Stimulated activated CD8-positive, alpha-beta memory T cell treated with anti-CD3 and anti-CD28 coated beads, Interleukin-7, amount 100 ng/mL, for 48 hours (primary cell): ENCODE measurements around the gene ZNF467.

Source experiments
- DNase-seq, 2 donors: peaks; one replicate each; pipeline ENCODE4 v3.0.0-alpha.2; 2020; ENCODE audit warnings: low read depth in 1 of 2; ENCODE audit errors: extremely low read depth in 1 of 2

The ZNF467 gene, protein sequence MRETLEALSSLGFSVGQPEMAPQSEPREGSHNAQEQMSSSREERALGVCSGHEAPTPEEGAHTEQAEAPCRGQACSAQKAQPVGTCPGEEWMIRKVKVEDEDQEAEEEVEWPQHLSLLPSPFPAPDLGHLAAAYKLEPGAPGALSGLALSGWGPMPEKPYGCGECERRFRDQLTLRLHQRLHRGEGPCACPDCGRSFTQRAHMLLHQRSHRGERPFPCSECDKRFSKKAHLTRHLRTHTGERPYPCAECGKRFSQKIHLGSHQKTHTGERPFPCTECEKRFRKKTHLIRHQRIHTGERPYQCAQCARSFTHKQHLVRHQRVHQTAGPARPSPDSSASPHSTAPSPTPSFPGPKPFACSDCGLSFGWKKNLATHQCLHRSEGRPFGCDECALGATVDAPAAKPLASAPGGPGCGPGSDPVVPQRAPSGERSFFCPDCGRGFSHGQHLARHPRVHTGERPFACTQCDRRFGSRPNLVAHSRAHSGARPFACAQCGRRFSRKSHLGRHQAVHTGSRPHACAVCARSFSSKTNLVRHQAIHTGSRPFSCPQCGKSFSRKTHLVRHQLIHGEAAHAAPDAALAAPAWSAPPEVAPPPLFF

DNA sequence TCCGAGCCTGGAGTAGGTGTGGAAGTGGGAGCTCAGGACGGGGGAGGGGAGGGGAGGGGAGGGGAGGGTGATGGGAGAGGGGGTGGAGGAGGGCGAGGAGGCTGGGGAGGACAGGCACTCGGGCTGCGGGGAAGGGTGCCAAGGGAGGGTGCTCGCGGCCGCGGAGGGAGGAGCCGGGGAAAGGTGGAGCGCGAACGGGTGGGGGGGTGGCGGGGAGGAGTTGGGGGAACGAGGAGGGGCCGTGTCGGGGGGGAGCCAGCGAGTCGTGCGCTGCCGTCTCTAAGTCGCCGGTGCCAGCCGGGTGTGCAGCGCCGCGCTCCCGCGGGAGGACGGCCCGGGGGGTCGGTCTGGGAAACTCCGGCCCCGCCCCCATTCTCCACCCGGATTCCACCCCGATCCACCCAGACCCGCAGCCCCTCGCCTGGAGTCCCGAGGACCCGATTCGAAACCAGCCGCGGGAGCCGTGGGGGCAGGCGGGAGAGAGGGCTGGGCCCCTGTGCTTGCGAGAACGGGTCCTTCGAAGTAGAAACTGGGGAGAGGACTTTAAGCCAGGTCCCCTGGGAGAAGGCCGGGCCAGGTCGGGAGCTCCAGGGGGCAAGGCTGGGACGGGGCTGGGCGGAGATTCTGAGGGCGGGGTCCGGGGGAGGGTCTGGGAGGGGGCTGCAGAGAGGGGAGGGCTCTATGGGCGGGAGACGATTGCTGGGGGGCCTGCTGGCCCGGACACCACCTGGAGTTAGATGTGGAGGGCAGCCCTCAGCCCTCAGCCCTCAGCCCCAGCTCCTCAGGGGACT is at the start of gene ZNF467:
Gene ZNF467, minus strand, starts transcription at position 143 of the 791 bp plus-strand sequence. CDS start 2,556 bp downstream, outside the sequence.
- DNase-seq, result no peak

GRCh38 chr7:149822353-149822943 is 49.1 kb upstream of the ZNF467 start:
- DNase-seq, result no peak

DNA sequence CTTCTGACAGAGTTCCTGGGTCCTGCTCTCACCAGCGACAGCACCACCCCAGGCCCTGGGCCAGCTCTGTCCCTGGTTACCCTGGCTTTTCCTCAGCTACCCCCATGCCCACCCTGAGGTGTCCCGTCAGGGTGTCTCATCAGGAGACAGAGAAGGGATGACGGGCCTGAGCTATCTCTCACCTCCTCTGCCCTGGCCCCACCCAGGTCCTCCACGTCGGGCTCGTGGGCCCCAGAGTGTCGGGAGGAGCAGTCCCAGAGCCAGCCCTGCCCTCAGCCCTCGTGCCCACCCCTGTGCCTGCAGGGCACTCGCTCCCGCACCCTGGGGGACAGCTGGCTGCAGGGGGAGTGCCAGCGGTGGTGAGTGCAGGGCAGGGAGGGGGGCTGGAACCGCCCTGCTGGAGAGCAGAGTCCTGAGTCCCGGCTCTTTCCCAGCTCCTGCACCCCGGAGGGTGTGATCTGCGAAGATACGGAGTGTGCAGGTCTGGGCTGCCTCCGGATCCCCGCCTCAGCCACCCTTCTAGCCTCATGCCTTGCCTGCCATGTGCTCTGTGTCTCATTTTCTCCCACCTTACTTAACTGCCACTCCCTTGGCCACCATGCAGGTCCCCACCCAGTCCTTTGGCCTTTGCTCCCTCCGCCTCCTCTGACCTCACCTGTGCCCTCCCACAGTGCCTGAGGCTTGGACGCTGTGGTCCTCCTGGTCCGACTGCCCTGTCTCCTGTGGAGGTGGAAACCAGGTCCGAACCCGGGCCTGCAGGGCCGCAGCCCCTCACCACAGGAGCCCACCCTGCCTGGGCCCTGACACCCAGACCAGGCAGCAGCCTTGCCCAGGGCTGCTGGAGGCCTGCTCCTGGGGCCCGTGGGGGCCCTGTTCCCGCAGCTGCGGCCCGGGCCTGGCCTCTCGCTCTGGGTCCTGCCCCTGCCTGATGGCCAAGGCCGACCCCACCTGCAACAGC is 48.1 kb upstream of the ZNF467 start:
- DNase-seq, result no peak

GRCh38 chr7:149820622-149821190 is 47.3 kb upstream of the ZNF467 start:
- DNase-seq, result no peak

DNA sequence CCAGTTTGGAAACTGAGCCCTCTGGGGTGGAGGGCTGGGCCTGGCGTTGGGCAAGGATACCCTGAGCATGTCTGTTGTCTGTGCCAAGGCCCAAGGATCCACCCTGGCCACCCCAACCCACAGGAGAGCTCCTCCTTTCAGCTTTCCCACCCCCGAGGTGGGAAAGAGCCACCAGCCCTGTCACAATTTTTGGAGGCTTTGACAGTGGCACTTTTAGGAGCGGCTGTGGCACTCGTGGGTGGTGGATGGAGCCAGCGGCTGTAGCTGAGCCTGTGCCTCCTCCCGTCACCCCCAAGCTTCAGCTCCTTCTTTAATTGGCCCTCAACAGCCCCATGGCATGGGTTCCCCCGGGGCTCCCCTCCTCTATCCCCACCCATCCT is 46.6 kb upstream of the ZNF467 start:
- no peak for DNase-seq

GRCh38 chr7:149819141-149819960 is 46.0 kb upstream of the ZNF467 start:
- no peak for DNase-seq

- no peak for DNase-seq
Observed at GRCh38 chr7:149818536-149818840, 45.1 kb upstream of the ZNF467 start.

DNA sequence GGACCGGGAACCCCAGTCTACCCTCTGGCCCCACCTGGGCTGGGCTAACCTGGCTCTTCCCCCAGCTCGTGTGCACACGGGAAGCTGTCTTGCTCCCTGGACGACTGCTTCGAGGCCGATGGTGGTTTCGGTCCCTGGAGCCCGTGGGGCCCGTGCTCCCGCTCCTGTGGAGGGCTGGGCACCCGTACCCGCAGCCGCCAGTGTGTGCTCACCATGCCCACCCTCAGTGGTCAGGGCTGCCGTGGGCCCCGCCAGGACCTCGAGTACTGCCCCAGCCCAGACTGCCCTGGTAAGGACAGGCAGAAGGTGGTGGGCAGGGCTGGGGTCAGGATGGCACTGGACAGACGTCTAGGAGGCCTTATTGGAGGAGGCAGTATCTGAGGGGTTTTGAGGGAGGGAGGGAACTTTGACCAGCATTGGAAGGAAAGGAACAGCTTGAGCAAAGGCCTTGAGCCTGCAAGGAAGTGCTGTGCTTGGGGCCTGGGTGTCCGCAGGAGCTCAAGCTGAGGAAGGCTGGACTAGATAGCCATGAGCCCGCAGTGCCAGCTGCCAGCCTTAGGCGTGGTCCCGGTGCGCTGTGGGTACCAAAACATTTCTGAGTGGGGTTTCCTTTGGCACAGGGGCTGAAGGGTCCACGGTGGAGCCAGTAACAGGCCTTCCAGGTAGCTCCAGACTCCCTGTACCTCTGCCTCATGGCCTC is 44.6 kb upstream of the ZNF467 start:
- no peak for DNase-seq

GRCh38 chr7:149817301-149817771 is 43.9 kb upstream of the ZNF467 start:
- no peak for DNase-seq

DNA sequence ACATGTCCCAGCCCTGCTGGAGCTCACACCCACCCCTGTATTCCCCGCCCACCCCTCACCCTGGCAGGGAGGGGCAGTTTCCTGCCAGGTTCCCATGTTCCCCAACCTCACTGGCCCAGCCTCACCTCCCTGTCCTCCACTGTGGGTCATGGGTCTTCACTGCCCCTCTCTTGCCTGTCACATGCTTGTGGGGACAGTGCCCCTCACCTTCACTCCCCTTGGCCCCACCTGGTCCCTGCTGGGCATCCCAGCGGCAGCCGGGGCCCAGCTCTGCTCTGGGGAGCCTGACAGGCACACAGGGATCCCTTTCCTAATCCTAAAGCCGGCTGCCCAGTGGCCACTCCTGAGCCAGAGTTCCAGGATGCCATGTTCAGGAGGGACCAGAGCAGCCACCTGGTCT is 43.4 kb upstream of the ZNF467 start:
- no peak for DNase-seq

GRCh38 chr7:149816267-149816751 is 42.9 kb upstream of the ZNF467 start:
- no peak for DNase-seq

GRCh38 chr7:149815661-149816266 is 42.4 kb upstream of the ZNF467 start:
- DNase-seq, result no peak

DNA sequence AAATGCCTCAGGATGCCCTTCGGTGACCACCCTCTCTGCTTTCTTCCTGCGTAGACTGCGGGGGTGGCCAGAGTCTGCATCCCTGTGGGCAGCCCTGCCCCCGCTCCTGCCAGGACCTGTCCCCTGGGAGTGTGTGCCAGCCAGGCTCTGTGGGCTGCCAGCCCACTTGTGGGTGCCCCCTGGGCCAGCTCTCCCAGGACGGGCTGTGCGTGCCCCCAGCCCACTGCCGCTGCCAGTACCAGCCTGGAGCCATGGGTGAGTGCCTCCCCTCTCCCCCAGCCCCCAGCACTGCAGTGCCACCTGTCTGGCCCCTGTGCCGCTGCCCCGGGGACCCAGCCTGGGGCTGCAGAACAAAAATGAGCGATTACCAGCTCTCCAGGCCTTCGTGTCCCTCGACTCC is 41.7 kb upstream of the ZNF467 start:
- no peak for DNase-seq

- DNase-seq, result no peak
Observed at GRCh38 chr7:149814494-149814893, 41.1 kb upstream of the ZNF467 start.

DNA sequence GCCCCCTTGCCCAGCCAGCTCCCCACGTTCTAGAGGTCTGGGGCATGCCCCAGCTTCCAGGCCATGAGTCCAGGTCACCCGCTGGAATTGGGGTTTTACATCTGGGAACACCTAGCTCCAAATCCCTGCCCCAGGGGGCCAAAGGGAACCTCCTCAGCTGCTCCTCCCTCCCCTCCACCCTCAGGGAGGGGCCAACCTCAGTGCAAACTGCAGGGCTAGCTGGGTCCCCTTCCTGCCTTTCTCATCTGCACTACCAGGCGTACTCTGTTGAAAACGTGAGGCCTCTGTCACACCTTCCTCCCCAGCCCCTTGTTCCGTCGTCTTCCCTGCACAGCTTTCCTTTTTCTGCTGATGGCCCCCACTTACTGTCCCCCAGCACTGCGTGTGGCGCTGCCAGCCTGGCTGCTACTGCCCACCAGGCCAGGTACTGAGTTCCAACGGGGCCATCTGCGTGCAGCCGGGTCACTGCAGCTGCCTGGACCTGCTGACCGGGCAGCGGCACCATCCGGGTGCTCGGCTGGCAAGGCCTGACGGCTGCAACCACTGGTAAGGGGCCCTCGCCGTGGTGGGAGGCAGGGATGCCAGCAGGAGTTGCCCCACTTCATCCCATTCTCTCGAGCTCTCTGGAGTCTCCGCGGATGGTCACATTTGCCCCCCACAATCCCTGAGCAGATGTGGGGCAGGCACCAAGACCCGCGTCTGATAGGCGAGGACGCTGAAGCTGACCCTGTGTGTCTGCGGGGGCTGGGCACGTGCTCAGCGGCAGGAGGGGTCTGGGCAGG is 40.1 kb upstream of the ZNF467 start:
- no peak for DNase-seq

GRCh38 chr7:149811831-149812490 is 38.6 kb upstream of the ZNF467 start:
- no peak for DNase-seq

DNA sequence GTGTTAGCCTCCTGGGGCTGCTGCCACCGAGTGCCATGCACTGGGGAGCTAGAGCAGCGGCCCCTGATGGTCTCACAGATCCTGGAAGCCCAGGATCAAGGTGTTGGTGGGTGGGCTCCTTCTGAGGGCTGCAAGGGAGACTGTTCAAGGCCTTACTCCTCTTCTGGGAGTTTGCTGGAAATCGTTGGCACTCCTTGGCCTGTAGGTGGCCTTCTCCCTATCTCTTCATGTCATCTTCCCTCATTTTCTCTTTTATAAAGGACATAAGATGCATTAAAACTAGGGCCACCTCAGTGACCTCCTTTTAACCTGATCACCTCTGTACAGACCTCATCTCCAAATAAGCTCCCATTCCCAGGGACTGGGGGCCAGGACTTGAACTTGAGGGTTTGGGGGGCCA is 37.8 kb upstream of the ZNF467 start:
- DNase-seq, result no peak
